CD14-positive monocyte (primary cell): ENCODE measurements around the gene ASCC1. TPM values are rescaled to one million over a fixed set of nuclear protein-coding genes. Genes with fewer than 3 reads are reported as not detected.
A peak's percentile ranks its signal among the peaks of the same experiment; 100 is the strongest.

Source experiments
- DNase-seq, 3 donors: peaks; one replicate each; pipeline ENCODE4 v3.0.0-alpha.2; 2011 to 2022
- H2AFZ ChIP-seq: 2 replicates; pipeline ENCODE4 v1.6.0; 2012; ENCODE audit warnings: mild to moderate bottlenecking, low read depth, low read length, inconsistent platforms; ENCODE audit not compliant: insufficient read depth, poor library complexity, severe bottlenecking
- H3K27ac ChIP-seq, 2 donors: 1 replicate in 1 of 2; 2 replicates in 1 of 2; pipeline ENCODE4 v1.5.1; 2012 to 2013; ENCODE audit warnings: low read length in 2 of 2, control low read depth in 1 of 2, inconsistent platforms in 1 of 2, low read depth in 1 of 2, mild to moderate bottlenecking in 1 of 2
- H3K27me3 ChIP-seq, 2 donors: one replicate each; pipeline versions ENCODE4 v1.6.0 to v1.6.1; 2011 to 2013; ENCODE audit warnings: low read length in 2 of 2; ENCODE audit not compliant: control insufficient read depth in 2 of 2, insufficient read depth in 2 of 2
- H3K36me3 ChIP-seq, 2 donors: replicated peaks in 1 of 2; 1 replicate in 1 of 2; 2 replicates in 1 of 2; pipeline versions ENCODE4 v1.5.1 to v1.6.1; 2012 to 2013; ENCODE audit warnings: low read length in 2 of 2, control low read depth in 1 of 2, inconsistent platforms in 1 of 2, mild to moderate bottlenecking in 1 of 2; ENCODE audit not compliant: insufficient read depth in 2 of 2, control insufficient read depth in 1 of 2
- H3K4me1 ChIP-seq, 2 donors: 1 replicate in 1 of 2; 2 replicates in 1 of 2; pipeline versions ENCODE4 v1.5.1 to v1.6.1; 2012 to 2013; ENCODE audit warnings: low read length in 2 of 2, control low read depth in 1 of 2, inconsistent platforms in 1 of 2, mild to moderate bottlenecking in 1 of 2, moderate library complexity in 1 of 2; ENCODE audit not compliant: insufficient read depth in 2 of 2, control insufficient read depth in 1 of 2
- H3K4me2 ChIP-seq: replicated peaks from 2 replicates; pipeline ENCODE3; 2012; ENCODE audit warnings: low read length, moderate library complexity, mild to moderate bottlenecking; ENCODE audit not compliant: poor library complexity, severe bottlenecking; ENCODE audit errors: extremely low read depth
- H3K4me3 ChIP-seq, 3 experiments: fragments of 200-600 bp in 1 of 3; sonication (generic) in 1 of 3; replicated peaks in 1 of 3; 1 replicate in 2 of 3; 2 replicates in 1 of 3; pipeline ENCODE4 v1.5.1; 2011 to 2013; ENCODE audit warnings: low read length in 3 of 3, mild to moderate bottlenecking in 3 of 3, control low read depth in 2 of 3, low read depth in 2 of 3, inconsistent platforms in 1 of 3, moderate library complexity in 1 of 3
- H3K79me2 ChIP-seq: 2 replicates; pipeline ENCODE4 v1.6.0; 2012; ENCODE audit warnings: mild to moderate bottlenecking, control low read depth, inconsistent platforms, low read length, moderate library complexity; ENCODE audit not compliant: insufficient read depth
- H3K9ac ChIP-seq: 2 replicates; pipeline ENCODE4 v1.6.0; 2017; ENCODE audit warnings: low read length, mild to moderate bottlenecking; ENCODE audit not compliant: insufficient read depth, poor library complexity, severe bottlenecking
- H3K9me3 ChIP-seq, 2 donors: replicated peaks in 1 of 2; 1 replicate in 1 of 2; 2 replicates in 1 of 2; pipeline versions ENCODE4 v1.5.1 to v1.6.1; 2012 to 2013; ENCODE audit warnings: low read length in 2 of 2, control low read depth in 1 of 2; ENCODE audit not compliant: control insufficient read depth in 1 of 2, insufficient read depth in 1 of 2
- H4K20me1 ChIP-seq: 2 replicates; pipeline ENCODE4 v1.6.0; 2012; ENCODE audit warnings: mild to moderate bottlenecking, low read length, control low read depth, moderate library complexity; ENCODE audit not compliant: insufficient read depth
- H3K27ac Mint-ChIP-seq, 7 donors: one replicate each; pipeline ENCODE4 v1.8.0; 2020; ENCODE audit warnings: mild to moderate bottlenecking in 7 of 7, mixed read lengths in 7 of 7, moderate library complexity in 6 of 7, inconsistent platforms in 2 of 7
- H3K27me3 Mint-ChIP-seq, 3 donors: one replicate each; pipeline ENCODE4 v1.8.0; 2021 to 2022; ENCODE audit warnings: low read depth in 3 of 3, mild to moderate bottlenecking in 3 of 3, mixed read lengths in 3 of 3, moderate library complexity in 3 of 3, inconsistent platforms in 1 of 3
- H3K36me3 Mint-ChIP-seq, 2 donors: one replicate each; pipeline ENCODE4 v1.8.0; 2020; ENCODE audit warnings: mixed read lengths in 2 of 2, inconsistent platforms in 1 of 2, mild to moderate bottlenecking in 1 of 2
- H3K4me1 Mint-ChIP-seq: one replicate; pipeline ENCODE4 v1.8.0; 2020; ENCODE audit warnings: mild to moderate bottlenecking, mixed read lengths
- H3K4me3 Mint-ChIP-seq, 2 donors: one replicate each; pipeline ENCODE4 v1.8.0; 2020; ENCODE audit warnings: mild to moderate bottlenecking in 2 of 2, mixed read lengths in 2 of 2, moderate library complexity in 1 of 2
- H3K9me3 Mint-ChIP-seq, 7 donors: one replicate each; pipeline ENCODE4 v1.8.0; 2020 to 2022; ENCODE audit warnings: mixed read lengths in 7 of 7, mild to moderate bottlenecking in 6 of 7, moderate library complexity in 6 of 7, inconsistent platforms in 2 of 7
- CTCF ChIP-seq: fragments of 200-600 bp; IDR thresholded peaks from one replicate; pipeline ENCODE4 v1.8.0; 2022; ENCODE audit warnings: antibody characterized with exemption, mild to moderate bottlenecking
- WGBS: methylation state at CpG from one replicate; pipeline ENCODE4 v1.1.5; 2013; ENCODE audit warnings: missing lambda C conversion rate; ENCODE audit not compliant: insufficient coverage; 5-methylcytosine and 5-hydroxymethylcytosine counted together
- intact Hi-C, 2 donors: fragments of 100-400 bp; cut with micrococcal nuclease; formaldehyde crosslinking; loops; one replicate each; pipeline versions ENCODE4 v1.15.0 to v1.15.1; 2023
- polyA plus RNA-seq, 3 donors: library from polyadenylated mRNA; depleted of rRNA in 1 of 3; unstranded in 2 of 3; stranded (reverse) in 1 of 3; fragments of 300-500 nt in 2 of 3; fragments of >200 nt in 1 of 3; fragmentation: Illumina TruSeq in 2 of 3; gene quantifications; 1 replicate in 2 of 3; 2 replicates in 1 of 3; pipeline ENCODE4 v1.2.3, GENCODE V29; 2012 to 2021

ASCC1 gene
- polyA plus RNA-seq, 3 donors, result 8.2 to 20.9 (median 17.9) TPM

GRCh38 chr10:72068901-72069446 lies 147.1 kb downstream of the ASCC1 start:
- TF ChIP-seq CTCF, result no peak
- Mint-ChIP-seq H3K4me1 (no peaks in the 10 kb centered on the region), H3K27ac (peak overlapping the region in 1 of 7 donors; percentile 42), H3K4me3 (no peak overlapping the region), H3K36me3 (no peaks in the 10 kb centered on the region), H3K27me3 (no peaks in the 10 kb centered on the region), H3K9me3 (peaks cover 0 to 7% (median 5%) of the 10 kb centered on the region in 7 donors)
- 82% methylated on average over 11 of the region's 12 CpGs for WGBS
- Histone ChIP-seq H3K27ac (no peak overlapping the region), H4K20me1 (no peaks in the 10 kb centered on the region), H2AFZ (no peak overlapping the region), H3K4me3 (no peak overlapping the region), H3K27me3 (no peaks in the 10 kb centered on the region), H3K36me3 (no peaks in the 10 kb centered on the region), H3K9me3 (peaks cover 0 to 4% of the 10 kb centered on the region in 2 donors), H3K9ac (no peak overlapping the region), H3K79me2 (no peaks in the 10 kb centered on the region), H3K4me1 (no peaks in the 10 kb centered on the region), H3K4me2 (no peak overlapping the region)
- intact Hi-C loops, result no loop called here
- no peak for DNase-seq

- WGBS, result 93% methylated on average over 10 of the region's 11 CpGs
- H3K27ac ChIP-seq, result no peak overlapping the region
- no peaks in the 10 kb centered on the region for H3K4me1 Mint-ChIP-seq
- no peaks in the 10 kb centered on the region for H3K4me1 ChIP-seq
- H3K9me3 Mint-ChIP-seq, result peaks cover 0 to 7% (median 5%) of the 10 kb centered on the region in 7 donors
- no peak overlapping the region for H3K9ac ChIP-seq
- H3K27me3 ChIP-seq, result no peaks in the 10 kb centered on the region
- peaks cover 0 to 4% of the 10 kb centered on the region in 2 donors for H3K9me3 ChIP-seq
- intact Hi-C loops, result no loop called here
- no peak overlapping the region for H3K4me3 Mint-ChIP-seq
- H3K27me3 Mint-ChIP-seq, result no peaks in the 10 kb centered on the region
- H3K4me3 ChIP-seq, result no peak overlapping the region
- no peak overlapping the region for H3K4me2 ChIP-seq
- H3K36me3 Mint-ChIP-seq, result no peaks in the 10 kb centered on the region
- H3K36me3 ChIP-seq, result no peaks in the 10 kb centered on the region
- no peak for TF ChIP-seq CTCF
- DNase-seq, result no peak
- H4K20me1 ChIP-seq, result no peaks in the 10 kb centered on the region
- no peaks in the 10 kb centered on the region for H3K79me2 ChIP-seq
- no peak overlapping the region for H3K27ac Mint-ChIP-seq
- H2AFZ ChIP-seq, result no peak overlapping the region
Measured at GRCh38 chr10:72068126-72068765, 147.8 kb downstream of the ASCC1 start.
